ENCODE measurements around the gene PHC3. TPM values are rescaled to one million over a fixed set of nuclear protein-coding genes. Genes with fewer than 3 reads are reported as not detected.
A peak's percentile ranks its signal among the peaks of the same experiment; 100 is the strongest.

The PHC3 gene
- total RNA-seq, 4 donors from 2014 or later: 73.1 to 128 (median 93.7) TPM

DNA sequence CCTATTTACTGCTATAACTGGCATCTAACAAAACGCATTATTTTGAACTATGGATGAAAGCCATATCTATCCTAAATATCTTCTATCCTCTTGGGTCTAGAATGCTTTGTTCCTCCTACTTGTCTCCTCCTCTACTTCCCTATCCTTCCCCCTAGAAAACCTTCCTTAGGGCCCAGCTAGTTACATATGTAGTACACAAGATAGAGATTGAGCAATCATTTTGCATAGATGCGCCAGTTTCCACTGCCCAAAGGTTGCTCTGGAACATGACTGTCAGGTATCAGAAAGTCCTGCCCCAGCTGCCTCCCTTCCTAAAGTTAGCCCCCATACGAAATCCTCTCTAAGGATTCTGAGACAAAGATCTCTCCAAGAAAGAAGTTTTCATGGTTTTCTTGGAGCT lies 88.6 kb downstream of the PHC3 start:
- H3K27me3 ChIP-seq: no peaks in the 10 kb centered on the region
- no peak overlapping the region for H3K4me3 ChIP-seq (replicated peaks in 1 of 3)
- WGBS, 2 donors: 94 to 97% methylated on average over 3 of the region's 3 CpGs
- peaks cover 22 to 24% of the 10 kb centered on the region in 2 donors for H3K36me3 ChIP-seq
- intact Hi-C loops (cut with DNase I): no loop called here
- no peaks in the 10 kb centered on the region for H3K9me3 ChIP-seq
- H3K27ac ChIP-seq: no peak overlapping the region
- DNase-seq: no peak
- TF ChIP-seq POLR2A (IDR thresholded peaks at IDR 0.05): no peak
- TF ChIP-seq, protein P1, sequence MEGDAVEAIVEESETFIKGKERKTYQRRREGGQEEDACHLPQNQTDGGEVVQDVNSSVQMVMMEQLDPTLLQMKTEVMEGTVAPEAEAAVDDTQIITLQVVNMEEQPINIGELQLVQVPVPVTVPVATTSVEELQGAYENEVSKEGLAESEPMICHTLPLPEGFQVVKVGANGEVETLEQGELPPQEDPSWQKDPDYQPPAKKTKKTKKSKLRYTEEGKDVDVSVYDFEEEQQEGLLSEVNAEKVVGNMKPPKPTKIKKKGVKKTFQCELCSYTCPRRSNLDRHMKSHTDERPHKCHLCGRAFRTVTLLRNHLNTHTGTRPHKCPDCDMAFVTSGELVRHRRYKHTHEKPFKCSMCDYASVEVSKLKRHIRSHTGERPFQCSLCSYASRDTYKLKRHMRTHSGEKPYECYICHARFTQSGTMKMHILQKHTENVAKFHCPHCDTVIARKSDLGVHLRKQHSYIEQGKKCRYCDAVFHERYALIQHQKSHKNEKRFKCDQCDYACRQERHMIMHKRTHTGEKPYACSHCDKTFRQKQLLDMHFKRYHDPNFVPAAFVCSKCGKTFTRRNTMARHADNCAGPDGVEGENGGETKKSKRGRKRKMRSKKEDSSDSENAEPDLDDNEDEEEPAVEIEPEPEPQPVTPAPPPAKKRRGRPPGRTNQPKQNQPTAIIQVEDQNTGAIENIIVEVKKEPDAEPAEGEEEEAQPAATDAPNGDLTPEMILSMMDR (IDR thresholded peaks at IDR 0.05): no peak
- peaks cover 7 to 9% of the 10 kb centered on the region in 2 donors for H3K4me1 ChIP-seq

DNA sequence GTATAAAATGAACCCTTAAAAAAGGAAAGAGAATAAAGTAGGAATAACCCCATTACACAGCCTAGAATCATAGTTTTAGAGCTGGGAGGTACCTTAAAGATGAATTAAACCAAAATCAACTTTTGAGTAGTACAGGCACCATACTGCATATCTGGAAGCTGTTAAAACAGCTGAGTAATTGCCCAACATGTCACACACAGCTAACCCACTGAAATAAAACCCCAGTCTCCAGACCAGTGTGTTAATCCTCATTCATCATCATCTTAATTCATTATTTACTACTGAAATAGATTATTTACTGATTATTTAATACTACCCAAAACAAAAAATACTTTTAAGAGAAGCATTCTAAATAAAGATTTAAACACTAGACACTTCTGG lies 90.9 kb downstream of the PHC3 start:
- DNase-seq: no peak
- intact Hi-C loops (cut with DNase I): no loop called here
- Histone ChIP-seq H3K4me1 (peaks cover 7 to 9% of the 10 kb centered on the region in 2 donors), H3K27ac (peak overlapping the region in 2 of 3 donors; percentile 3 to 40), H3K36me3 (peaks cover 7 to 11% of the 10 kb centered on the region in 2 donors), H3K27me3 (no peaks in the 10 kb centered on the region), H3K9me3 (no peaks in the 10 kb centered on the region), H3K4me3 (replicated peaks in 1 of 3) (no peak overlapping the region)
- TF ChIP-seq POLR2A (IDR thresholded peaks at IDR 0.05): no peak
- TF ChIP-seq, protein P1 (IDR thresholded peaks at IDR 0.05): no peak

DNA sequence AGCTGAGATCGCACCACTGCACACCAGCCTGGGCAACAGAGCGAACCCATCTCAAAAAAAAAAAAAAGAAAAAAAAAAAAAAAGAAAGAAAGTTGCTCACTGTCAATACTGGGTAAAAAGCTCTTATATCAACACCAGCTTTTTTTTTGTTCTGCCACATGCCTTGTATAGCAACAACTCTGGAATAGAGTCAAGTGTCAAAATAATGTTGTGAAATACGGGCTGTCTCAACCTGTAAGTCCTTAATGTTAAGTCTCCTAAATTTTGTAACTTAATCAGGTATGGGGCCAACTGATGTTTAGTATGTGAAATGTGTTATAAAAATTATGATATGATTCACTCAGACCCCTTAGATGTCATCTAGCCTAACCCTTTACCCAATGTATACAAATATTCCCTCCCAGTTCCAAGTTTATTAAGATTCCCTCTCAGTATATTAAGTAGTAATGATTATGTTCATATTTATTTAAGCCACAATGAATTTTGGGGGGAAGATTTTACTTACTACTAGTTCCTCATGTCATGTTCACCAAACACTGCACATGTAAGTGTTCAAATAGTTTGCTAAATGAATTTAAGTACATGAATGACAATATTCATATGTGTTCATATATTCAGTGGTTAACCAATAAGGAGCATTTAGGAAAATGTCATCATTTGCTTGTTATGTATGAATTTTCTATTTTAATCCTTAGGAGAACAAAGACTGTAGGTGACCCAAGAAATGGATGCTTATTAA lies 91.5 kb downstream of the PHC3 start:
- intact Hi-C loops (cut with DNase I): no loop called here
- Histone ChIP-seq H3K4me1 (peaks cover 7 to 9% of the 10 kb centered on the region in 2 donors), H3K27ac (peak overlapping the region in 2 of 3 donors; percentile 3 to 40), H3K4me3 (replicated peaks in 1 of 3) (no peak overlapping the region), H3K27me3 (no peaks in the 10 kb centered on the region), H3K9me3 (no peaks in the 10 kb centered on the region), H3K36me3 (peaks cover 2 to 9% of the 10 kb centered on the region in 2 donors)
- no peak for TF ChIP-seq POLR2A (IDR thresholded peaks at IDR 0.05)
- TF ChIP-seq, protein P1 (IDR thresholded peaks at IDR 0.05): no peak
- no peak for DNase-seq
- WGBS, 2 donors: 61 to 74% methylated on average over 3 of the region's 3 CpGs

DNA sequence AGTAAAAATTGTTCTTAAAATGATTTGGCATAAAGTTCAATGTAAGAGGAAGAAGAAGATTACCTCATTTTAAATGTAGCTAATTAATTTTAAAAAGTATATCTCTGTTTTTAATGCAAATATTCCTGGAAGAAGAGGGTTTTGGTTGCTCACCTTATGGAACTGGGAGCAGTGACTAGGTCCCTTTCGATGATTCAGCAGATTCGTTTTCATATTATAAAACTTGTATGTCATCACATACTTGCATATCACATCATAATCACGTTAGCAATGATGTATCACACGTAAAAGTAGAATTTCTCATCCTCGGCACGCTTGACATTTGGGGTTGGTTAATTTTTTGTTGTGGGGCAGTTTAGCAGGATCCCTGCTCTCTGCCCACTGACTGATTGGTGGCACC lies 96.1 kb downstream of the PHC3 start:
- H3K4me3 ChIP-seq (replicated peaks in 1 of 3): no peak overlapping the region
- TF ChIP-seq, protein P1 (IDR thresholded peaks at IDR 0.05): no peak
- no peak for DNase-seq
- no peaks in the 10 kb centered on the region for H3K27me3 ChIP-seq
- intact Hi-C loops (cut with DNase I): no loop called here
- H3K36me3 ChIP-seq: peaks cover 0 to 5% of the 10 kb centered on the region in 2 donors
- 95 to 97% methylated on average over 6 of the region's 6 CpGs for WGBS, 2 donors
- H3K4me1 ChIP-seq: peaks cover 11 to 12% of the 10 kb centered on the region in 2 donors
- H3K9me3 ChIP-seq: no peaks in the 10 kb centered on the region
- no peak overlapping the region for H3K27ac ChIP-seq

DNA sequence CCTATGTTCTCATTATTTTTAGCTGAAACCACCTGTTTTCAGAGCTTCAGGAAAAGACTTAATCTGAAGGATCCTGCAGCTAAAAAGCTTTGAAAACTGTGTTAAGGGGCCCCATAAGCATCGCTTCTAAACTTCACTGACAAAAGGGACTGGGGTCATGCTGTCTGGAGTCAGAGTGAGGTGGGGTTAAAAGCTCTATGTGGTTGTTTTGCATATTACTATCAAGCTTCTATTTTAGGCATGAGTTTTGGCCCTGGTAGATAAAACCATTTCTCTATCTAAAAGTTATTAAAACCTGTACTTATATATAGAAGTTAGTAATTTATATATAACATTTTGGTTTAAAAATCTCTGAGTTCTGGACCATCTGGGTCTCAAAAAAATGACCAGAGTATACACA lies 98.2 kb downstream of the PHC3 start:
- Histone ChIP-seq H3K4me3 (replicated peaks in 1 of 3) (no peak overlapping the region), H3K27ac (no peak overlapping the region), H3K9me3 (no peaks in the 10 kb centered on the region), H3K4me1 (peaks cover 8 to 10% of the 10 kb centered on the region in 2 donors), H3K27me3 (no peaks in the 10 kb centered on the region), H3K36me3 (peaks cover 0 to 5% of the 10 kb centered on the region in 2 donors)
- TF ChIP-seq POLR2A (IDR thresholded peaks at IDR 0.05): no peak
- WGBS, 2 donors: 95 to 96% methylated on average over 1 of the region's 1 CpG
- no peak for DNase-seq
- intact Hi-C loops (cut with DNase I): no loop called here
